Panc1 (cell line): ENCODE data around the gene OR3A3. TPM values are rescaled to one million over a fixed set of nuclear protein-coding genes. Genes with fewer than 3 reads are reported as not detected.

ENCODE experiments used
- ATAC-seq: fragments of 200-7000 bp; cut with Tn5 transposase; 2 replicates; pipeline ENCODE4 v1.9.1; 2020; ENCODE audit warnings: mild to moderate bottlenecking, moderate library complexity
- BruUV-seq: library from RNA; stranded (reverse); fragments of 400-500 nt; replicated peaks from 2 replicates; lab custom pipeline; 2021; lab: Mats Ljungman, UMichigan
- CTCF ChIA-PET: fragments of 300-600 bp; sonication (Branson Sonifier 250); formaldehyde crosslinking; loops from one replicate; lab custom pipeline; 2022; ENCODE audit warnings: antibody characterized with exemption; lab: Charles Lee
- POLR2A ChIA-PET: fragments of 300-600 bp; sonication (Branson Sonifier 250); formaldehyde crosslinking; loops from one replicate; lab custom pipeline; 2022; ENCODE audit warnings: antibody characterized with exemption; lab: Charles Lee
- DNase-seq: peaks from one replicate; pipeline ENCODE4 v3.0.0-alpha.2; 2010; ENCODE audit warnings: low read depth, low spot score
- H3K27ac ChIP-seq: 2 replicates; pipeline ENCODE4 v1.5.1; 2011; ENCODE audit warnings: mild to moderate bottlenecking, low read length, inconsistent platforms
- H3K27me3 ChIP-seq: fragments of 200-500 bp; sonication (Bioruptor generic); 2 replicates; pipeline ENCODE4 v1.6.0; 2014; ENCODE audit warnings: low read length, inconsistent platforms; ENCODE audit not compliant: control insufficient read depth, insufficient read depth
- H3K36me3 ChIP-seq: fragments of 200-500 bp; sonication (Bioruptor generic); 2 replicates; pipeline ENCODE4 v1.5.1; 2014; ENCODE audit warnings: inconsistent platforms, mild to moderate bottlenecking, low read length, moderate library complexity; ENCODE audit not compliant: control insufficient read depth, insufficient read depth
- H3K4me1 ChIP-seq: 2 replicates; pipeline ENCODE4 v1.5.1; 2011; ENCODE audit warnings: inconsistent platforms, mild to moderate bottlenecking, low read length, moderate library complexity; ENCODE audit not compliant: control insufficient read depth, insufficient read depth
- H3K4me3 ChIP-seq, 2 experiments: 2 replicates each; pipeline ENCODE4 v1.5.1; 2011 to 2012; ENCODE audit warnings: low read depth in 2 of 2, low read length in 2 of 2, mild to moderate bottlenecking in 2 of 2, inconsistent platforms in 1 of 2, moderate library complexity in 1 of 2
- H3K9me3 ChIP-seq: fragments of 200-500 bp; sonication (Bioruptor generic); 2 replicates; pipeline ENCODE4 v1.5.1; 2014; ENCODE audit warnings: low read depth, mild to moderate bottlenecking, inconsistent platforms, low read length, moderate library complexity; ENCODE audit not compliant: control insufficient read depth, insufficient read depth
- POLR2AphosphoS5 ChIP-seq: IDR thresholded peaks from 2 replicates; pipeline ENCODE4 v1.6.1; 2012; ENCODE audit warnings: mild to moderate bottlenecking, low read depth, low read length, moderate library complexity
- SIN3A ChIP-seq: IDR thresholded peaks from 2 replicates; pipeline ENCODE4 v1.6.1; 2012; ENCODE audit warnings: low read depth, mild to moderate bottlenecking, low read length, moderate library complexity, borderline replicate concordance; ENCODE audit not compliant: insufficient read depth
- TCF7L2 ChIP-seq: IDR thresholded peaks from 2 replicates; pipeline ENCODE4 v1.6.1; 2011; ENCODE audit warnings: mild to moderate bottlenecking, low read depth, low read length, inconsistent platforms
- in situ Hi-C: cut with HindIII; loops from 2 replicates; pipeline ENCODE4 v1.10.0; 2016; ENCODE audit warnings: low sequenced_read_pairs, low pct_unique_long_range_greater_than_20kb
- intact Hi-C: fragments of 100-400 bp; cut with micrococcal nuclease; formaldehyde crosslinking; loops from one replicate; pipeline ENCODE4 v1.10.0; 2022; ENCODE audit not compliant: unreplicated experiment
- total RNA-seq: library from RNA; stranded (reverse); gene quantifications from one replicate; pipeline ENCODE4 v1.2.1, GENCODE V29; 2021; ENCODE audit not compliant: unreplicated experiment
- TF ChIP-seq, protein P1 (sequence below): fragments of 450-650 bp; IDR thresholded peaks from 2 replicates; pipeline ENCODE4 v1.5.1; 2017; ENCODE audit warnings: mild to moderate bottlenecking
- TF ChIP-seq, protein P2 (sequence below), 2 experiments: IDR thresholded peaks; 2 replicates each; pipeline ENCODE4 v1.6.1; 2011 to 2012; ENCODE audit warnings: low read depth in 2 of 2, control low read depth in 1 of 2, low read length in 1 of 2, mild to moderate bottlenecking in 1 of 2, moderate library complexity in 1 of 2; ENCODE audit not compliant: insufficient read depth in 1 of 2

The OR3A3 gene
- total RNA-seq, 1 experiment from 2014 or later = not detected

DNA sequence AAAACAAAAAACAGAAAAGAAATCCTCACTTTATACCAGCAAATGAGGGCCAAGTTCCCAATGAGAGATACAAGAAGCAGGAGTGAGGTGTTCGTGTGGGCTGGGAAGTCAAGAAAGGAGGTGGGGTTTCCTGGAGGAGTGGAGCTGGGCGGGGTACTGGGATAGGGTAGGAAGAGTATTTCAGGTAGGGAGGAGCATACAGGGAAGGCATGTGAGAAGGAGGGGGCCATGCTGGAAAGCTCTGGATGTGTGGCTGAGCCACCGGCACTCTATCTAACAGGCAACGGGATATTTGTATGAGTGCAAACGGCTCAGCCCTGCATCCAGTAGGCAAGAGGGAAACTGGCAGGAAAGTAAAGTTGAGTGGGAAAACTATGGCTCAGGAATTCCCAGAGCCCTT lies 29.2 kb upstream of the OR3A3 start:
- DNase-seq (no peak), ATAC-seq (no peak)
- in situ Hi-C loops (no loop called here), intact Hi-C loops (no loop called here)
- no peaks in the 10 kb centered on the region for H3K9me3 ChIP-seq
- CTCF ChIA-PET = no interaction called here
- no peaks in the 10 kb centered on the region for H3K36me3 ChIP-seq
- no peak overlapping the region for H3K27ac ChIP-seq
- BruUV-seq = no TSS peak
- H3K4me3 ChIP-seq = no peak overlapping the region
- POLR2A ChIA-PET = interaction anchor here (0.6 kb wide), 1 partner anchor 254 kb away, joined by 4 read pairs; the partner anchor contains the start of genes CTNS and SHPK
- H3K4me1 ChIP-seq = no peaks in the 10 kb centered on the region
- H3K27me3 ChIP-seq = peaks cover 9% of the 10 kb centered on the region
- TF ChIP-seq SIN3A (no peak), POLR2AphosphoS5 (no peak), TCF7L2 (no peak)
- TF ChIP-seq, protein P1, sequence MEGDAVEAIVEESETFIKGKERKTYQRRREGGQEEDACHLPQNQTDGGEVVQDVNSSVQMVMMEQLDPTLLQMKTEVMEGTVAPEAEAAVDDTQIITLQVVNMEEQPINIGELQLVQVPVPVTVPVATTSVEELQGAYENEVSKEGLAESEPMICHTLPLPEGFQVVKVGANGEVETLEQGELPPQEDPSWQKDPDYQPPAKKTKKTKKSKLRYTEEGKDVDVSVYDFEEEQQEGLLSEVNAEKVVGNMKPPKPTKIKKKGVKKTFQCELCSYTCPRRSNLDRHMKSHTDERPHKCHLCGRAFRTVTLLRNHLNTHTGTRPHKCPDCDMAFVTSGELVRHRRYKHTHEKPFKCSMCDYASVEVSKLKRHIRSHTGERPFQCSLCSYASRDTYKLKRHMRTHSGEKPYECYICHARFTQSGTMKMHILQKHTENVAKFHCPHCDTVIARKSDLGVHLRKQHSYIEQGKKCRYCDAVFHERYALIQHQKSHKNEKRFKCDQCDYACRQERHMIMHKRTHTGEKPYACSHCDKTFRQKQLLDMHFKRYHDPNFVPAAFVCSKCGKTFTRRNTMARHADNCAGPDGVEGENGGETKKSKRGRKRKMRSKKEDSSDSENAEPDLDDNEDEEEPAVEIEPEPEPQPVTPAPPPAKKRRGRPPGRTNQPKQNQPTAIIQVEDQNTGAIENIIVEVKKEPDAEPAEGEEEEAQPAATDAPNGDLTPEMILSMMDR = no peak
- TF ChIP-seq, protein P2, sequence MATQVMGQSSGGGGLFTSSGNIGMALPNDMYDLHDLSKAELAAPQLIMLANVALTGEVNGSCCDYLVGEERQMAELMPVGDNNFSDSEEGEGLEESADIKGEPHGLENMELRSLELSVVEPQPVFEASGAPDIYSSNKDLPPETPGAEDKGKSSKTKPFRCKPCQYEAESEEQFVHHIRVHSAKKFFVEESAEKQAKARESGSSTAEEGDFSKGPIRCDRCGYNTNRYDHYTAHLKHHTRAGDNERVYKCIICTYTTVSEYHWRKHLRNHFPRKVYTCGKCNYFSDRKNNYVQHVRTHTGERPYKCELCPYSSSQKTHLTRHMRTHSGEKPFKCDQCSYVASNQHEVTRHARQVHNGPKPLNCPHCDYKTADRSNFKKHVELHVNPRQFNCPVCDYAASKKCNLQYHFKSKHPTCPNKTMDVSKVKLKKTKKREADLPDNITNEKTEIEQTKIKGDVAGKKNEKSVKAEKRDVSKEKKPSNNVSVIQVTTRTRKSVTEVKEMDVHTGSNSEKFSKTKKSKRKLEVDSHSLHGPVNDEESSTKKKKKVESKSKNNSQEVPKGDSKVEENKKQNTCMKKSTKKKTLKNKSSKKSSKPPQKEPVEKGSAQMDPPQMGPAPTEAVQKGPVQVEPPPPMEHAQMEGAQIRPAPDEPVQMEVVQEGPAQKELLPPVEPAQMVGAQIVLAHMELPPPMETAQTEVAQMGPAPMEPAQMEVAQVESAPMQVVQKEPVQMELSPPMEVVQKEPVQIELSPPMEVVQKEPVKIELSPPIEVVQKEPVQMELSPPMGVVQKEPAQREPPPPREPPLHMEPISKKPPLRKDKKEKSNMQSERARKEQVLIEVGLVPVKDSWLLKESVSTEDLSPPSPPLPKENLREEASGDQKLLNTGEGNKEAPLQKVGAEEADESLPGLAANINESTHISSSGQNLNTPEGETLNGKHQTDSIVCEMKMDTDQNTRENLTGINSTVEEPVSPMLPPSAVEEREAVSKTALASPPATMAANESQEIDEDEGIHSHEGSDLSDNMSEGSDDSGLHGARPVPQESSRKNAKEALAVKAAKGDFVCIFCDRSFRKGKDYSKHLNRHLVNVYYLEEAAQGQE (IDR thresholded peaks at IDR 0.05; ENCODE audit: insufficient read depth in 1 of 2, low read depth in 2 of 2, low read length in 1 of 2) = no peak

DNA sequence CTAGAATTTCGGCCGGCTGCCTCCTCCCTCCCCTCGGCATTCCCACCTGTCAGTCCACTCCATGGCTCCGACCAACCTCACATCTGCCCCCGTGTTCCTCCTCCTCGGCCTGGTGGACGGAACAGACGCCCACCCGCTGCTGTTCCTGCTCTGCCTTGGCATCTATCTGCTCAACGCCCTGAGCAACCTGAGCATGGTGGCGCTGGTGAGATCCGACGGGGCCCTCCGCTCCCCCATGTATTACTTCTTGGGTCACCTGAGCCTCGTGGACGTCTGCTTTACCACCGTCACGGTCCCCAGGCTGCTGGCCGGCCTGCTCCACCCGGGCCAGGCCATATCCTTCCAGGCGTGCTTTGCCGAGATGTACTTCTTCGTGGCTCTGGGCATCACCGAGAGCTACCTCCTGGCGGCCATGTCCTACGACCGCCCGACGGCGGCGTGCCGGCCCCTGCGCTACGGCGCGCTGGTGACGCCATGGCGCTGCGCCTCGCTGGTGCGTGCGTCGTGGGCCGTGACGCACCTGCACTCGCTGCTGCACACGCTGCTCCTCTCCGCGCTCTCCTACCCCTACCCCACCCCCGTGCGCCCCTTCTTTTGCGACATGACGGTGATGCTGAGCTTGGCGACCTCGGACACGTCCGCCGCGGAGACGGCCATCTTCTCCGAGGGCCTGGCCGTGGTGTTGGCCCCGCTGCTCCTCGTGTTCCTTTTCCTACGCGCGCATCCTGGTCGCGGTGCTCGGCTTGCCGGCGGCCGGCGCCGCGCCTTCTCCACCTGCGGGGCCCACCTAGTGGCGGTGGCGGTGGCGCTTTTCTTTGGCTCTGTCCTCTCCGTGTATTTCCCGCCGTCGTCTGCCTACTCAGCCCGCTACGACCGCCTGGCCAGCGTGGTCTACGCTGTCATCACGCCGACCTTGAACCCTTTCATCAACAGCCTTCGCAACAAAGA lies 25.0 kb upstream of the OR3A3 start, which contains the start of gene OR3A2:
Gene OR3A2 (minus strand): TSS at position 440 of the 948 bp plus-strand sequence.
- ChIA-PET POLR2A (no interaction called here), CTCF (no interaction called here)
- H3K27me3 ChIP-seq = peaks cover 4% of the 10 kb centered on the region
- no peak for ATAC-seq
- BruUV-seq = no TSS peak
- H3K4me1 ChIP-seq = no peaks in the 10 kb centered on the region
- no peaks in the 10 kb centered on the region for H3K36me3 ChIP-seq
- no peak for DNase-seq
- intact Hi-C loops (no loop called here), in situ Hi-C loops (no loop called here)
- H3K9me3 ChIP-seq = 0 out of 2 replicates have a peak, but pooled peaks cover 3% of the 10 kb centered on the region
- TF ChIP-seq SIN3A = no peak
- TF ChIP-seq TCF7L2 = no peak
- H3K4me3 ChIP-seq = no peak within 1 kb of the TSS
- H3K27ac ChIP-seq = no peak within 1 kb of the TSS
